ENCODE data around the gene NFASC.

NFASC gene

GRCh38 chr1:205016584-205016983 lies 145.9 kb downstream of the NFASC start:
- Histone ChIP-seq H3K27ac (ENCODE audit: low read depth, low read length) (no peak overlapping the region), H2BK120ac (ENCODE audit: insufficient read depth, low read length, poor library complexity) (no peak overlapping the region), H3K9ac (ENCODE audit: low read length) (no peak overlapping the region), H4K91ac (ENCODE audit: low read depth, low read length) (no peak overlapping the region), H3K36me3 (ENCODE audit: control insufficient read depth in 1 of 2, insufficient read depth in 2 of 2, low read length in 2 of 2) (no peaks in the 10 kb centered on the region), H3K18ac (ENCODE audit: low read length) (no peak overlapping the region), H3K23ac (ENCODE audit: low read length) (no peak overlapping the region), H4K8ac (ENCODE audit: low read depth, low read length) (no peak overlapping the region), H3K79me1 (ENCODE audit: low read length) (no peaks in the 10 kb centered on the region), H3K9me3 (ENCODE audit: insufficient read depth, low read depth, low read length) (no peaks in the 10 kb centered on the region), H3K14ac (ENCODE audit: low read length) (no peak overlapping the region), H2BK12ac (ENCODE audit: low read length) (no peak overlapping the region), H3K4me2 (ENCODE audit: low read length) (no peak overlapping the region), H4K12ac (ENCODE audit: low read depth, low read length) (no peak overlapping the region), H3K4me3 (ENCODE audit: low read depth, low read length) (no peak overlapping the region), H3K79me2 (ENCODE audit: control insufficient read depth, insufficient read depth, low read length, poor library complexity) (no peaks in the 10 kb centered on the region), H2AK5ac (ENCODE audit: low read length) (no peak overlapping the region), H2AFZ (ENCODE audit: insufficient read depth, low read length, poor library complexity) (no peak overlapping the region), H3K27me3 (ENCODE audit: insufficient read depth, low read length) (no peaks in the 10 kb centered on the region), H3K4me1 (ENCODE audit: control insufficient read depth in 1 of 2, insufficient read depth in 2 of 2, low read length in 2 of 2) (no peaks in the 10 kb centered on the region), H2BK5ac (ENCODE audit: low read depth, low read length, poor library complexity) (no peak overlapping the region), H3K4ac (ENCODE audit: low read depth, low read length) (no peak overlapping the region)
- no peak for DNase-seq
- no CpG with 5 or more reads among the region's 13 CpGs for WGBS (ENCODE audit: extremely low coverage, insufficient coverage, insufficient read length)

DNA sequence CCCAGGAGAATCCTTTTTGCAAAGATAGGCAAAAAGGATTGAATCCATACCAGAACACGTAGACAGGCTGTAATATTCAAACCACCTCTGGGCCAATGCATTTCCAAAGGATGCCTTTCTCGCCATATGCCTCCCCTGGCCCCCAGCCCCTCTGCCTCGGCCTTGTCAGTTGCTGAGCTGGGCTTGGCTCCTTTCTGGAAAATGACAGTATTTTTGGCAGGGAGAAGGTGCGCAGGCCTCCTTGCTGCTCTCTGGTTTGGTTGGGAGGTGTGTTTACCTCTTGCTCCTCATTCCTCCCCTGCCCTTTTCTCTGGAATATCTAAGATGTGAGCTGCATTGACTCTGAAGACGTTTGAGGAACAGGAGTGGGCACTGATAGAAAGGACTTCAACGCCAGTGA lies 146.3 kb downstream of the NFASC start:
- Histone ChIP-seq H3K4me2 (ENCODE audit: low read length) (no peak overlapping the region), H4K91ac (ENCODE audit: low read depth, low read length) (no peak overlapping the region), H2BK12ac (ENCODE audit: low read length) (no peak overlapping the region), H3K36me3 (ENCODE audit: control insufficient read depth in 1 of 2, insufficient read depth in 2 of 2, low read length in 2 of 2) (no peaks in the 10 kb centered on the region), H3K23ac (ENCODE audit: low read length) (no peak overlapping the region), H3K4me1 (ENCODE audit: control insufficient read depth in 1 of 2, insufficient read depth in 2 of 2, low read length in 2 of 2) (no peaks in the 10 kb centered on the region), H3K4me3 (ENCODE audit: low read depth, low read length) (no peak overlapping the region), H2BK5ac (ENCODE audit: low read depth, low read length, poor library complexity) (no peak overlapping the region), H3K14ac (ENCODE audit: low read length) (no peak overlapping the region), H2BK120ac (ENCODE audit: insufficient read depth, low read length, poor library complexity) (no peak overlapping the region), H4K8ac (ENCODE audit: low read depth, low read length) (no peak overlapping the region), H2AFZ (ENCODE audit: insufficient read depth, low read length, poor library complexity) (no peak overlapping the region), H3K9ac (ENCODE audit: low read length) (no peak overlapping the region), H2AK5ac (ENCODE audit: low read length) (no peak overlapping the region), H3K79me2 (ENCODE audit: control insufficient read depth, insufficient read depth, low read length, poor library complexity) (no peaks in the 10 kb centered on the region), H3K79me1 (ENCODE audit: low read length) (no peaks in the 10 kb centered on the region), H3K18ac (ENCODE audit: low read length) (no peak overlapping the region), H3K9me3 (ENCODE audit: insufficient read depth, low read depth, low read length) (no peaks in the 10 kb centered on the region), H3K27ac (ENCODE audit: low read depth, low read length) (no peak overlapping the region), H3K27me3 (ENCODE audit: insufficient read depth, low read length) (no peaks in the 10 kb centered on the region), H4K12ac (ENCODE audit: low read depth, low read length) (no peak overlapping the region), H3K4ac (ENCODE audit: low read depth, low read length) (no peak overlapping the region)
- no peak for DNase-seq
- no CpG with 5 or more reads among the region's 6 CpGs for WGBS (ENCODE audit: extremely low coverage, insufficient coverage, insufficient read length)

DNA sequence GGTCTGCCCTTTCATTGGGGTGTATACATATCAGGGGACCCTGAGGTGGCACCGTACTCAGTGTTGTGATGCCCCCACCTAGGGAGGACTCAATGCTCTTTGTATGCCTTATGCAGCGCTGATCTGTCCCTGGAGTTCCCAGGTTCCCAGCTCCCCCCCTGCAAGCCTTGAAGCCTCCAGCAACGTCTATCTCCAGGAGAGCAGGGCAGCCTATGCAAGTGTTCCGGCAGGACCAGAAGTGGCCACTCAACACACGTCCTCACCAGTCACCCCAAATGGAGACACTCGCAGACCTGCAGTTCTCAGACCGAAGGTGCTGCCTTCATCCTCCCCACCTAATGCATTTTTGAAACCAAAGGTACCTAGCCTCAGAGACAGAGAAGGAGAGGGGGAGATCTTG lies 147.1 kb downstream of the NFASC start:
- Histone ChIP-seq H4K8ac (ENCODE audit: low read depth, low read length) (no peak overlapping the region), H3K9me3 (ENCODE audit: insufficient read depth, low read depth, low read length) (no peaks in the 10 kb centered on the region), H3K4me2 (ENCODE audit: low read length) (no peak overlapping the region), H4K91ac (ENCODE audit: low read depth, low read length) (no peak overlapping the region), H2AFZ (ENCODE audit: insufficient read depth, low read length, poor library complexity) (no peak overlapping the region), H2BK5ac (ENCODE audit: low read depth, low read length, poor library complexity) (no peak overlapping the region), H2AK5ac (ENCODE audit: low read length) (no peak overlapping the region), H3K79me1 (ENCODE audit: low read length) (no peaks in the 10 kb centered on the region), H3K4me3 (ENCODE audit: low read depth, low read length) (no peak overlapping the region), H3K23ac (ENCODE audit: low read length) (no peak overlapping the region), H3K4me1 (ENCODE audit: control insufficient read depth in 1 of 2, insufficient read depth in 2 of 2, low read length in 2 of 2) (no peaks in the 10 kb centered on the region), H3K79me2 (ENCODE audit: control insufficient read depth, insufficient read depth, low read length, poor library complexity) (no peaks in the 10 kb centered on the region), H3K27ac (ENCODE audit: low read depth, low read length) (no peak overlapping the region), H3K18ac (ENCODE audit: low read length) (no peak overlapping the region), H3K36me3 (ENCODE audit: control insufficient read depth in 1 of 2, insufficient read depth in 2 of 2, low read length in 2 of 2) (no peaks in the 10 kb centered on the region), H3K4ac (ENCODE audit: low read depth, low read length) (no peak overlapping the region), H4K12ac (ENCODE audit: low read depth, low read length) (no peak overlapping the region), H3K9ac (ENCODE audit: low read length) (no peak overlapping the region), H3K27me3 (ENCODE audit: insufficient read depth, low read length) (no peaks in the 10 kb centered on the region), H2BK12ac (ENCODE audit: low read length) (no peak overlapping the region), H3K14ac (ENCODE audit: low read length) (no peak overlapping the region), H2BK120ac (ENCODE audit: insufficient read depth, low read length, poor library complexity) (no peak overlapping the region)
- no peak for DNase-seq
- WGBS (ENCODE audit: extremely low coverage, insufficient coverage, insufficient read length): no CpG with 5 or more reads among the region's 7 CpGs

DNA sequence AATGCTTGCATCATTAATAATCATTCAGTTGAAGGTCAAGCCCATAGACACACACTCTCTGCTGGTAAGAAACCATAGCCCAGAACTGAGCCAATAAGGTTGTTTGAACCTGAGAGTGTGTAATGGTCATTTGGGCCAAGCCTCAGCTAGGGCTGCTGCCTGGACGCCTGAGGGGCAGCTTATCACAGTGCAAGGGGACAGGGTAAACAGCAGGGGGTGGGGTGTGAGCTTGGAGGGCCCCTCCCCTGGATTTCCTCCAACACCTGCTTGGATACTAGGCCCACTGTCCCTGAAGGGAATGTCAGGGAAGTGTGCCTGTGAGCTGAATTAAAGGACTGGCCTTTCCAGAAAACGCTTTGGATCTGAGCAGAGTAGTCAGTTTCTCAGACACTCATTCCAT lies 147.7 kb downstream of the NFASC start:
- Histone ChIP-seq H3K79me1 (ENCODE audit: low read length) (no peaks in the 10 kb centered on the region), H3K9me3 (ENCODE audit: insufficient read depth, low read depth, low read length) (no peaks in the 10 kb centered on the region), H3K27ac (ENCODE audit: low read depth, low read length) (no peak overlapping the region), H3K23ac (ENCODE audit: low read length) (no peak overlapping the region), H2AFZ (ENCODE audit: insufficient read depth, low read length, poor library complexity) (no peak overlapping the region), H3K4me3 (ENCODE audit: low read depth, low read length) (no peak overlapping the region), H3K27me3 (ENCODE audit: insufficient read depth, low read length) (no peaks in the 10 kb centered on the region), H4K8ac (ENCODE audit: low read depth, low read length) (no peak overlapping the region), H3K18ac (ENCODE audit: low read length) (no peak overlapping the region), H3K36me3 (ENCODE audit: control insufficient read depth in 1 of 2, insufficient read depth in 2 of 2, low read length in 2 of 2) (no peaks in the 10 kb centered on the region), H3K79me2 (ENCODE audit: control insufficient read depth, insufficient read depth, low read length, poor library complexity) (no peaks in the 10 kb centered on the region), H3K9ac (ENCODE audit: low read length) (no peak overlapping the region), H2AK5ac (ENCODE audit: low read length) (no peak overlapping the region), H4K91ac (ENCODE audit: low read depth, low read length) (no peak overlapping the region), H3K4me2 (ENCODE audit: low read length) (no peak overlapping the region), H4K12ac (ENCODE audit: low read depth, low read length) (no peak overlapping the region), H3K4ac (ENCODE audit: low read depth, low read length) (no peak overlapping the region), H2BK120ac (ENCODE audit: insufficient read depth, low read length, poor library complexity) (no peak overlapping the region), H3K4me1 (ENCODE audit: control insufficient read depth in 1 of 2, insufficient read depth in 2 of 2, low read length in 2 of 2) (no peaks in the 10 kb centered on the region), H2BK12ac (ENCODE audit: low read length) (no peak overlapping the region), H2BK5ac (ENCODE audit: low read depth, low read length, poor library complexity) (no peak overlapping the region), H3K14ac (ENCODE audit: low read length) (no peak overlapping the region)
- no CpG with 5 or more reads among the region's 2 CpGs for WGBS (ENCODE audit: extremely low coverage, insufficient coverage, insufficient read length)
- DNase-seq: no peak

Data from trophoblast cell (in vitro differentiated cells and primary cell).